Measurements from ENCODE around the gene FERMT2.
"Not testable (repeated sequence)": the region's sequence is repeated elsewhere in the genome, so short reads cannot be mapped to it uniquely, and the experiment has no call there.

GRCh38 chr14:52920411-52920810 lies 30.4 kb downstream of the FERMT2 start:
- TF ChIP-seq CTCF (IDR thresholded peaks at IDR 0.05); POLR2AphosphoS5 (IDR thresholded peaks at IDR 0.05; ENCODE audit: low read depth, low read length): not testable (repeated sequence)
